Measurements from ENCODE around the gene TAS2R43.

The TAS2R43 gene, protein sequence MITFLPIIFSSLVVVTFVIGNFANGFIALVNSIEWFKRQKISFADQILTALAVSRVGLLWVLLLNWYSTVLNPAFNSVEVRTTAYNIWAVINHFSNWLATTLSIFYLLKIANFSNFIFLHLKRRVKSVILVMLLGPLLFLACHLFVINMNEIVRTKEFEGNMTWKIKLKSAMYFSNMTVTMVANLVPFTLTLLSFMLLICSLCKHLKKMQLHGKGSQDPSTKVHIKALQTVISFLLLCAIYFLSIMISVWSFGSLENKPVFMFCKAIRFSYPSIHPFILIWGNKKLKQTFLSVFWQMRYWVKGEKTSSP

DNA sequence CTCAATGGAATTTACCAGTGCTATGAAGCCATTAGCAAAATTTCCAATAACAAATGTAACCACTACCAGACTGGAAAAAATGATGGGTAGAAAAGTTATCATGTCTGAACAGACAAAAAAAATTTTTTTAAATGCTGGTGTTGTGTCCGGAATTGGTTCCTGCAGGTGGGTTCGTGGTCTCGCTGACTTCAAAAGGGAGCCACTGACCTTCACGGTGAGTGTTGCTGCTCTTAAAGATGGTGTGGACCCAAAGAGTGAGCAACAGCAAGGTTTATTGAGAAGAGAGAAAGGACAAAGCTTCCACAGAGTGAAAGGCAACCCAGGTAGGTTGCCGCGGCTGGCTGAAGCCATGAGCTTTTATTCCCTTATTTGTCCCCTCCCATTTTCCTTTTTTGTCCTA is at the start of gene TAS2R43:
TAS2R43 (minus strand) TSS at position 186 of the 400 bp plus-strand sequence; CDS start at position 102, 84 bp downstream.
- Histone ChIP-seq H3K4me3 (ENCODE audit: low read depth in 1 of 2, low read length in 2 of 2) (no peak within 1 kb of the TSS), H3K9me3 (ENCODE audit: insufficient read depth, low read length, severe bottlenecking) (no peaks in the 10 kb centered on the region), H3K36me3 (ENCODE audit: insufficient read depth, low read length) (no peaks in the 10 kb centered on the region), H4K20me1 (ENCODE audit: insufficient read depth, low read length) (no peaks in the 10 kb centered on the region), H3K79me2 (ENCODE audit: insufficient read depth, low read length) (no peaks in the 10 kb centered on the region), H2AFZ (ENCODE audit: low read depth, low read length) (no peak within 1 kb of the TSS), H3K27ac (ENCODE audit: low read length) (no peak within 1 kb of the TSS), H3K4me1 (ENCODE audit: insufficient read depth, low read length) (no peaks in the 10 kb centered on the region), H3K4me2 (ENCODE audit: insufficient read depth, low read length) (no peak within 1 kb of the TSS), H3K9ac (ENCODE audit: low read depth, low read length) (no peak within 1 kb of the TSS), H3K27me3 (ENCODE audit: insufficient read depth, low read length, poor library complexity) (no peaks in the 10 kb centered on the region)
- ATAC-seq (ENCODE audit: insufficient read depth, low read depth) (no peak), DNase-seq (no peak)
- no peak for TF ChIP-seq CTCF (IDR thresholded peaks at IDR 0.05; ENCODE audit: borderline replicate concordance, extremely low read depth, low read length, poor library complexity, severe bottlenecking)
- no peak for TF ChIP-seq EZH2 (IDR thresholded peaks at IDR 0.05; ENCODE audit: borderline replicate concordance, low read depth, low read length, severe bottlenecking)

GRCh38 chr12:11136075-11136474 is 44.0 kb upstream of the TAS2R43 start:
- Histone ChIP-seq H3K4me3 (ENCODE audit: low read depth in 1 of 2, low read length in 2 of 2) (no peak overlapping the region), H3K79me2 (ENCODE audit: insufficient read depth, low read length) (peaks cover 80% of the 10 kb centered on the region), H3K36me3 (ENCODE audit: insufficient read depth, low read length) (peaks cover 1% of the 10 kb centered on the region; the same call in 1 of the 2 replicates), H3K9me3 (ENCODE audit: insufficient read depth, low read length, severe bottlenecking) (no peaks in the 10 kb centered on the region), H3K9ac (ENCODE audit: low read depth, low read length) (no peak overlapping the region), H3K27ac (ENCODE audit: low read length) (no peak overlapping the region), H3K4me2 (ENCODE audit: insufficient read depth, low read length) (no peak overlapping the region), H3K27me3 (ENCODE audit: insufficient read depth, low read length, poor library complexity) (no peaks in the 10 kb centered on the region), H4K20me1 (ENCODE audit: insufficient read depth, low read length) (peaks cover 6% of the 10 kb centered on the region; the same call in 1 of the 2 replicates), H3K4me1 (ENCODE audit: insufficient read depth, low read length) (no peaks in the 10 kb centered on the region), H2AFZ (ENCODE audit: low read depth, low read length) (no peak overlapping the region)
- no peak for DNase-seq
- TF ChIP-seq CTCF (IDR thresholded peaks at IDR 0.05; ENCODE audit: borderline replicate concordance, extremely low read depth, low read length, poor library complexity, severe bottlenecking) (no peak), EZH2 (IDR thresholded peaks at IDR 0.05; ENCODE audit: borderline replicate concordance, low read depth, low read length, severe bottlenecking) (no peak)
- no peak for ATAC-seq (ENCODE audit: insufficient read depth, low read depth)

DNA sequence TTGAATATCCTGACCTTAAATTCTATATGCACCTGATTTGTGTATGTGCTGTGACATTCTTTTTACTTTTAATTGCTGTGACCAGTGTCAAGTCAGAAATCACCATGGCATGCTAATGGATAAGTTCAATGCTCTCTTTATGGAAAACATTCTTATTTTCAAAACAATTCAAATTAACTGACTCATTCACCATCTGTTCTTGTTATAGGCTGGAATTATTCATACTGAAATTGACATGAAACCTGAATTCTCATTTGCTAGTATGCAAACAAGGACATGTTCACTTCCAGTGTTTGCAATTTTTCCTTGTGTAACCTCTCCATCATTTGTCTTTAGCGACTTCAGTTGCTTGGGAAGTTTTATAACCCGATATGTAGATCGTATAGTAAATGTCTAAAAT is 42.2 kb upstream of the TAS2R43 start, which contains the start of gene TAS2R30:
TAS2R30 (minus strand) TSS at position 340 of the 400 bp plus-strand sequence. CDS start 400 bp downstream, outside the sequence.
- peaks cover 11% of the 10 kb centered on the region; the same call in 1 of the 2 replicates for H4K20me1 ChIP-seq (ENCODE audit: insufficient read depth, low read length)
- ATAC-seq (ENCODE audit: insufficient read depth, low read depth) (no peak), DNase-seq (no peak)
- H3K27me3 ChIP-seq (ENCODE audit: insufficient read depth, low read length, poor library complexity): no peaks in the 10 kb centered on the region
- H3K4me1 ChIP-seq (ENCODE audit: insufficient read depth, low read length): no peaks in the 10 kb centered on the region
- no peak within 1 kb of the TSS for H2AFZ ChIP-seq (ENCODE audit: low read depth, low read length)
- H3K79me2 ChIP-seq (ENCODE audit: insufficient read depth, low read length): peaks cover 82% of the 10 kb centered on the region
- H3K4me2 ChIP-seq (ENCODE audit: insufficient read depth, low read length): no peak within 1 kb of the TSS
- H3K36me3 ChIP-seq (ENCODE audit: insufficient read depth, low read length): peaks cover 16% of the 10 kb centered on the region
- no peak within 1 kb of the TSS for H3K27ac ChIP-seq (ENCODE audit: low read length)
- no peaks in the 10 kb centered on the region for H3K9me3 ChIP-seq (ENCODE audit: insufficient read depth, low read length, severe bottlenecking)
- H3K9ac ChIP-seq (ENCODE audit: low read depth, low read length): no peak within 1 kb of the TSS
- H3K4me3 ChIP-seq (ENCODE audit: low read depth in 1 of 2, low read length in 2 of 2): no peak within 1 kb of the TSS
- TF ChIP-seq EZH2 (IDR thresholded peaks at IDR 0.05; ENCODE audit: borderline replicate concordance, low read depth, low read length, severe bottlenecking) (no peak), CTCF (IDR thresholded peaks at IDR 0.05; ENCODE audit: borderline replicate concordance, extremely low read depth, low read length, poor library complexity, severe bottlenecking) (no peak)

Measured in DND-41 (cell line).